ENCODE measurements around the gene SIPA1L3. TPM values are rescaled to one million over a fixed set of nuclear protein-coding genes. Genes with fewer than 3 reads are reported as not detected.

Gene SIPA1L3
- total RNA-seq, 4 donors from 2014 or later = 50.0 to 69.8 (median 53.6) TPM

DNA sequence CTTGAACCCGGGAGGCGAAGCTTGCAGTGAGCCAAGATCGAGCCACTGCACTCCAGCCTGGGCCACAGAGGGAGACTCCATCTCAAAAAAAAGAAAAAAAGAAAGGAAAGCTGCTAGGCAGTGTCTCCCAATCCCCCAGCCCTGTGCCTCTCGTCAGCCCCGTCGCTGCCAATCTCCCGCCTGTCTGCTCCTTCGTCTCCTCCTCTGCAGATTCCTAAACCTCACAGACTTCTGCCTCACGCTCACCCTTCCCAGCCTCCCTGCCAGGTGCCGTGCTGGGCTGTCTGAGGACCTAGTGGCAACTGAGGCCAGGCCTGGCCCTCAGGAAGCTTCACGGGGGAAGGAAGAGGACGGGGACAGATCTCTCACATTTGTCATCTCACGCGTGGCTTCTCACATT, 295.5 kb downstream of the SIPA1L3 start:
- intact Hi-C loops (cut with DNase I; ENCODE audit: low total_unique reads) = no loop called here
- no peak for DNase-seq (ENCODE audit: low spot score in 2 of 2)
- 94% methylated on average over 14 of the region's 14 CpGs for WGBS, 2 donors
- no peak for TF ChIP-seq POLR2A (IDR thresholded peaks at IDR 0.05)
- TF ChIP-seq, protein P1, sequence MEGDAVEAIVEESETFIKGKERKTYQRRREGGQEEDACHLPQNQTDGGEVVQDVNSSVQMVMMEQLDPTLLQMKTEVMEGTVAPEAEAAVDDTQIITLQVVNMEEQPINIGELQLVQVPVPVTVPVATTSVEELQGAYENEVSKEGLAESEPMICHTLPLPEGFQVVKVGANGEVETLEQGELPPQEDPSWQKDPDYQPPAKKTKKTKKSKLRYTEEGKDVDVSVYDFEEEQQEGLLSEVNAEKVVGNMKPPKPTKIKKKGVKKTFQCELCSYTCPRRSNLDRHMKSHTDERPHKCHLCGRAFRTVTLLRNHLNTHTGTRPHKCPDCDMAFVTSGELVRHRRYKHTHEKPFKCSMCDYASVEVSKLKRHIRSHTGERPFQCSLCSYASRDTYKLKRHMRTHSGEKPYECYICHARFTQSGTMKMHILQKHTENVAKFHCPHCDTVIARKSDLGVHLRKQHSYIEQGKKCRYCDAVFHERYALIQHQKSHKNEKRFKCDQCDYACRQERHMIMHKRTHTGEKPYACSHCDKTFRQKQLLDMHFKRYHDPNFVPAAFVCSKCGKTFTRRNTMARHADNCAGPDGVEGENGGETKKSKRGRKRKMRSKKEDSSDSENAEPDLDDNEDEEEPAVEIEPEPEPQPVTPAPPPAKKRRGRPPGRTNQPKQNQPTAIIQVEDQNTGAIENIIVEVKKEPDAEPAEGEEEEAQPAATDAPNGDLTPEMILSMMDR (IDR thresholded peaks at IDR 0.05) = no peak
- H3K4me3 ChIP-seq (ENCODE audit: low read depth, poor library complexity, severe bottlenecking) = no peak overlapping the region

DNA sequence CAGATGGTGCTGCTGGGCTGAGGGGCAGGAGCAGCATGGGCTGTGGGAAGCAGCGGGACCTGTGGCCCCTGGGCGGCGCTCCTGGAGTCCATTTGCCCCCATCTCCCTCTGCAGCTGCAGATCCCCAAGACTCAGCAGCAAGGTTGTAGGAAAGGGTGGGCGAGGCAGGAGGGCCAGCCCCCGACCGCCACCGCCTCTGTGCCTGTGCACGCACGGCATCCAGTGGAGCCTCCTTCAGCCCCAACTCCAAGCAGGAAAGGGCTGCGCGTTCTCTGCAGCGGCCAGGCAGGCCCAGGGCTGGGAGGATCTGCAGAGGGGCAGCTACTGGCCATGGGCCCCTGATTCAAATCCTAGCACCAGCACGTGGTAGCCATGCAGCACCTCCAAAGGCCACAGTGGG, 296.2 kb downstream of the SIPA1L3 start:
- WGBS, 2 donors = 80 to 94% methylated on average over 10 to 13 of the region's 13 CpGs
- intact Hi-C loops (cut with DNase I; ENCODE audit: low total_unique reads) = no loop called here
- TF ChIP-seq, protein P1 (IDR thresholded peaks at IDR 0.05) = no peak
- TF ChIP-seq POLR2A (IDR thresholded peaks at IDR 0.05) = no peak
- H3K4me3 ChIP-seq (ENCODE audit: low read depth, poor library complexity, severe bottlenecking) = no peak overlapping the region
- no peak for DNase-seq (ENCODE audit: low spot score in 2 of 2)

DNA sequence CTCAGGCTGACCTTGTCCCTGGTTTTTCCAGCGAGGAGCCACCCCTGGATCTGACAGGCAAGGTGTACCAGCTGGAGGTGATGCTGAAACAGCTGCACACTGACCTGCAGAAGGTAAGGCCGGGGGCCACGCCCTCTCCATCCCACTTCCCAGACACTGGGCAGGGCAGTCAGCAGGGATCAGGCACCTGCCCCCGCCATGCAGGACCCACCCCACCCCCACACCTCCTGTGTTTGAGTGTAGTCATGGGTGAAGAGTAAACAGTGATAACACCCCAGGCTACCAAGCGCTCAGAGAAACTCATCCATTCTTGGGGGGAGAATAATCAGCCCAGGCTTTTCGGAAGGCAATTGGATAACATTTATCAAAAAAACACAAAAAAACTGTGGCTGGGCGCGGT, 297.1 kb downstream of the SIPA1L3 start:
- intact Hi-C loops (cut with DNase I; ENCODE audit: low total_unique reads) = no loop called here
- TF ChIP-seq, protein P1 (IDR thresholded peaks at IDR 0.05) = no peak
- TF ChIP-seq POLR2A (IDR thresholded peaks at IDR 0.05) = no peak
- H3K4me3 ChIP-seq (ENCODE audit: low read depth, poor library complexity, severe bottlenecking) = no peak overlapping the region
- no peak for DNase-seq (ENCODE audit: low spot score in 2 of 2)
- WGBS, 2 donors = 87 to 90% methylated on average over 7 to 8 of the region's 8 CpGs

DNA sequence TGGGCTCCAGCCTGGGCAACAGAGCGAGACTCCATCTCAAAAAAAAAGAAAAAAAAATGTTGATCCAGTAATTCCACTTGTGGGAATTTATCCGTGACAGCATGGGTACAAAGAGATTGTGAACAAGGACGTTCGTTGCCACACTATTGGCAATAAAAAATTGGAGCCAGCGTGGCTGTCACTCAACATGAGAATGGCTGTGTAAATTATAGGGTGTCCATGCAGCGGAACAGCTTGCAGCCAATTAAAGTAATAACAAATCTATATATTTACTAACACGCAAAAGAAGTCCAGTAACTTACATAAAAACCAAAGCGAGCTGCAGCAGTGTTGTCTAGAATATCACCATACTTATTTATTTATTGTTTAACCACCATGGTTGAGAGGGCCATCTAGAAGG, 297.7 kb downstream of the SIPA1L3 start:
- WGBS, 2 donors = 93 to 96% methylated on average over 8 of the region's 8 CpGs
- intact Hi-C loops (cut with DNase I; ENCODE audit: low total_unique reads) = no loop called here
- DNase-seq (ENCODE audit: low spot score in 2 of 2) = no peak
- no peak for TF ChIP-seq POLR2A (IDR thresholded peaks at IDR 0.05)
- TF ChIP-seq, protein P1 (IDR thresholded peaks at IDR 0.05) = no peak
- no peak overlapping the region for H3K4me3 ChIP-seq (ENCODE audit: low read depth, poor library complexity, severe bottlenecking)

DNA sequence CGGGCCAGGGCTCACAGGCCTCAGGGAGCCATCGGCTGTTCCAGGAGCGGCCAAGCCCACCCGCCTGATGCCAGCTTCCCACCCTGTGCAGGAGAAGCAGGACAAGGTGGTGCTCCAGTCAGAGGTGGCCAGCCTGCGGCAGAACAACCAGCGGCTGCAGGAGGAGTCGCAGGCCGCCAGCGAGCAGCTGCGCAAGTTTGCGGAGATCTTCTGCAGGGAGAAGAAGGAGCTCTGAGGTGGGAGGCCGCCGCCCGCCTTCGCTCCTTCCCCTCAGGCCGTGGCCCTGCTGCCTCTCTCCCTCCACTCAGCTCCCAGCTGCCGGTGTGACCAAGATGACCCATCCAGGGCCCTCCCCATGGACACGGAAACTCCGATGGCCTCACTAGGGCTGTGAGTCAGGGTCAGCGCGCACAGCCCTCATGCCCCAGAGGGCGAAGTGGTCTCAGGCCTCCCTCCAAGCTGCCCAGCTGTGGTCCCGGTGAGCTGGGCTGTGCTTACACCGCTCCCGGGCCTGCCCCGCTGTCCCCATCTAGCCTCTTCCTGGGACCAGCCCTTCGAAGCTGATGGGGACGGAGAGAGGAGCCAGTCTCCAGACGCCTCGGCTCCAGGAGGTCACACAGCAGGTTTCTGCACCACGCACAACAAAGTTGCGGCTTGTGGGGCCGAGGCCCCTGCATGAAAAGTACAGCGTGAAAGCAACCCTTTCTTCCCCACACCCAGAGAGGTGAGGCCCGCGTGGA, 299.2 kb downstream of the SIPA1L3 start:
- DNase-seq (ENCODE audit: low spot score in 2 of 2) = no peak
- WGBS, 2 donors = 88 to 89% methylated on average over 31 to 33 of the region's 36 CpGs
- TF ChIP-seq, protein P1 (IDR thresholded peaks at IDR 0.05) = no peak
- TF ChIP-seq POLR2A (IDR thresholded peaks at IDR 0.05) = no peak
- no peak overlapping the region for H3K4me3 ChIP-seq (ENCODE audit: low read depth, poor library complexity, severe bottlenecking)
- intact Hi-C loops (cut with DNase I; ENCODE audit: low total_unique reads) = no loop called here

DNA sequence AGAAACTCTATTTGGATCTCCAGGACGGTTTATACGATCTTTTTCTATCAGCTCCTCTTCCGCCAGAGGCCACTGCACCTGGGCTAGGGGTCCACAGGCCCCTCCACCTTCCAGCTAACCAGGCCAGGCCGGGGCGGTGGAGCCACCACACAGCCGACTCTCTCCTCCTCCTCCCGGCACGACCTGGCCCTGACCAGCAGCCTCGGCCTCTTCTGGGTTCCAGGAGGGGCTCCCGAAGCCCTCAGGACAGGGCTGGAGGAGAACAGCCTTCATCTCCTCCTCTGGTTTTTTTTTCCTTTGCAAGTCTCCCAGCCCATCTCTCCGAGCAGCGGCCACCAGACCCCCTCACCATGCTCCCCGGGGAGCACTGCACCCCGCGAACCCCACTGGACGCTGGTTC, 299.9 kb downstream of the SIPA1L3 start:
- no peak for DNase-seq (ENCODE audit: low spot score in 2 of 2)
- TF ChIP-seq POLR2A (IDR thresholded peaks at IDR 0.05) = no peak
- TF ChIP-seq, protein P1 (IDR thresholded peaks at IDR 0.05) = no peak
- intact Hi-C loops (cut with DNase I; ENCODE audit: low total_unique reads) = no loop called here
- H3K4me3 ChIP-seq (ENCODE audit: low read depth, poor library complexity, severe bottlenecking) = no peak overlapping the region
- WGBS, 2 donors = 92 to 93% methylated on average over 16 of the region's 16 CpGs

Data from lower leg skin (tissue), 4 donors.